SJSA1 (cell line): Measurements from ENCODE around the gene MBD6. TPM values are rescaled to one million over a fixed set of nuclear protein-coding genes. Genes with fewer than 3 reads are reported as not detected.
"Not testable (repeated sequence)": the region's sequence is repeated elsewhere in the genome, so short reads cannot be mapped to it uniquely, and the experiment has no call there.

Source experiments
- DNase-seq, 2 experiments: peaks; one replicate each; pipeline ENCODE4 v3.0.0-alpha.2; 2015 to 2020; ENCODE audit warnings: low spot score in 2 of 2, low read depth in 1 of 2
- H3K27ac ChIP-seq: fragments of 250-450 bp; sonication (Bioruptor Pico); 2 replicates; pipeline ENCODE4 v1.5.1; 2020; ENCODE audit warnings: mild to moderate bottlenecking, moderate library complexity
- H3K27me3 ChIP-seq: fragments of 250-450 bp; sonication (Bioruptor Pico); replicated peaks from 2 replicates; pipeline ENCODE4 v1.5.1; 2020; ENCODE audit warnings: mild to moderate bottlenecking, moderate library complexity
- H3K36me3 ChIP-seq: fragments of 250-450 bp; sonication (Bioruptor Pico); 2 replicates; pipeline ENCODE4 v1.5.1; 2020; ENCODE audit warnings: mild to moderate bottlenecking
- H3K4me1 ChIP-seq: fragments of 250-450 bp; sonication (Bioruptor Pico); replicated peaks from 2 replicates; pipeline ENCODE4 v1.6.1; 2021; ENCODE audit warnings: mild to moderate bottlenecking
- H3K4me3 ChIP-seq: fragments of 250-450 bp; sonication (Bioruptor Pico); 2 replicates; pipeline ENCODE4 v1.5.1; 2020; ENCODE audit warnings: mild to moderate bottlenecking
- H3K9me3 ChIP-seq: fragments of 250-450 bp; sonication (Bioruptor Pico); replicated peaks from 2 replicates; pipeline ENCODE4 v1.5.1; 2020; ENCODE audit warnings: mild to moderate bottlenecking
- total RNA-seq: library from RNA; depleted of rRNA; stranded (reverse); fragments of >200 nt; shearing (Covaris generic); gene quantifications from 2 replicates; pipeline ENCODE4 v1.2.3, GENCODE V29; 2014

Gene MBD6
- total RNA-seq, 1 experiment from 2014 or later: 70.5 TPM

DNA sequence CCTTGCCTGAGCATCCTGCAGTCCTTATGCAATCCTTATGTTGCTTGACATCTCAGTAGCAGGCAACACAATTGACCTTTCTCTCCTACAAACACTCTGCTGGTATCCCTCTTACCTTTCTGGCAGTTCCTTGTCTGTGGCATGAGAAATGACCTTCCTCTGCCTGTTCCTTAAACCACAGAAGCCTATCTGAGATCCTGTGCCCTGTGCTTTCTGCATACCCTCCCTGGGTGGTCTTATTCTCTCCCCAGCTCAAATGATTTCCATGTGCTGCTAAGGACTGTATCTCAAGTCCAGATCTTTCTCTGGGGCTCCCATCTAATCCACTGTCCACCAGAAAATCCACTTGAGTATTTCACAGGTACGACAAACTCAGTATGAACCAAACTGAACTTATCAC, 41.0 kb upstream of the MBD6 start:
- Histone ChIP-seq H3K27me3 (no peaks in the 10 kb centered on the region), H3K27ac (peak overlapping the region; percentile 4), H3K4me1 (peaks cover 74% of the 10 kb centered on the region), H3K36me3 (no peaks in the 10 kb centered on the region), H3K4me3 (no peak overlapping the region), H3K9me3 (no peaks in the 10 kb centered on the region)
- peak; percentile 99 to 100 for DNase-seq

DNA sequence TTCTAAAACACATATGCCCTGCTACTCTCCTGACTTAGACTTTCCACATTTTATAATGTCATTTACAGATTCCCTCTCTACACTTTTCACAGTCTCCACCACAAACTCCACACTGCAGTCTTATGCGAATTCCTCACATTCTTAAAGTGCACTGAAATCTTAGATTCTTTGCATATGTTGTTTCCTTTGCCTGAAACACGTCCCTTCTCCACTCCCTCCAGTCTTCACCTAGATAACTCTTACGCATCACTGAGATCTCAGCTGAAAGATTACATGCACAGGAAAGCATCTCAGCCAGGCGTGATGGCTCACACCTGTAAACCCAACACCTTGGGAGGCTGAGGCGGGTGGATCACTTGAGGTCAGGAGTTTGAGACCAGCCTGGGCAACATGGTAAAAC, 39.2 kb upstream of the MBD6 start:
- H3K27me3 ChIP-seq: no peaks in the 10 kb centered on the region
- peak; percentile 94 to 100 for DNase-seq

DNA sequence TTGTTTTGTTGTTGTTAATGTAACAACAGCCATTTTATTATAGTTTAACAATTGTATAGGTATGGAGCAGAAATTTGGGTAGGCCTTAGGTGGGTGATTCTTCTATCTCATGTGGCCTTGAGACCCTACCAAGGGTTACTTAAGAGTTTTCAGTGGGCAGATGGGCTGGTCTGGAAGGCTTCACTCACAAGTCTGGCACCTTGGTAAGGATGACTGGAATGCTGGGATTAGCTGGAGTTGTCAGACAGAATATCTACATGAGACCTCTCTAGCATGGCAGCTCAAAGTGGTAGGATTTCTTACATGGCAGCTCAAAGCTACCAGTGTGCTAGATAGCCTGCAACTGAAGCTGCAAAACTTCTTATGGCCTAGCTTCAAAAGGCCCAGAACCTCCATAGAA, 36.9 kb upstream of the MBD6 start:
- Histone ChIP-seq H3K4me3 (no peak overlapping the region), H3K27ac (no peak overlapping the region), H3K36me3 (peaks cover 27% of the 10 kb centered on the region), H3K9me3 (0 out of 2 replicates have a peak, but pooled peaks cover 3% of the 10 kb centered on the region), H3K4me1 (peaks cover 59% of the 10 kb centered on the region), H3K27me3 (no peaks in the 10 kb centered on the region)
- DNase-seq: peak in 1 of 2 experiments; percentile 88

More for the DNA sequence above, 39.2 kb upstream of the MBD6 start:
- Histone ChIP-seq H3K4me1 (peaks cover 67% of the 10 kb centered on the region), H3K9me3 (0 out of 2 replicates have a peak, but pooled peaks cover 3% of the 10 kb centered on the region), H3K4me3 (no peak overlapping the region), H3K36me3 (peaks cover 6% of the 10 kb centered on the region), H3K27ac (peak overlapping the region; percentile 31)

DNA sequence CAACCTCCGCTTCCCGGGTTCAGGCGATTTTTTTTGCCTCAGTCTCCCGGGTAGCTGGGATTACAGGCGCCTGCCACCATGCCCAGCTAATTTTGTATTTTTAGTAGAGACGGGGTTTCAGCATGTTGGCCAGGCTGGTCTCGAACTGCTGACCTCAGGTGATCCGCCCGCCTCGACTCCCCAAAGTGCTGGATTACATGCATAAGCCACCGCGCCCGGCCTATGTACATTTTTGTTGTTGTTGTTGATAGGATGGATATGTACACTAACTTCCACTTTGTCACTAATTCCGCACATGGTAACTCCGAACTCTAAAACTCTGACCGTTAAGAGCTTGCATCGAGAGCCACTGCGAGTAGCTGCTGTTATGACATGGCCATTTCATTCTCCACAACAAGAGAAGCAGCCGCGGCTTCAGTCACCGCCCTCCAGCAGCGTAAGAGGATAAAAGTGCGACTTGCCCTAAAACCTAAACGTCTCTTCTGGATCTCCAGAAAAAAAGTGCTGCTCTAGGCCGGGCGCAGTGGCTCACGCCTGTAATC, 35.5 kb upstream of the MBD6 start:
- Histone ChIP-seq H3K9me3 (0 out of 2 replicates have a peak, but pooled peaks cover 3% of the 10 kb centered on the region), H3K27ac (peak overlapping the region; percentile 4), H3K36me3 (peaks cover 42% of the 10 kb centered on the region), H3K4me3 (peak overlapping the region; percentile 67), H3K4me1 (peaks cover 45% of the 10 kb centered on the region), H3K27me3 (no peaks in the 10 kb centered on the region)
- peak in 1 of 2 experiments; percentile 95 for DNase-seq

DNA sequence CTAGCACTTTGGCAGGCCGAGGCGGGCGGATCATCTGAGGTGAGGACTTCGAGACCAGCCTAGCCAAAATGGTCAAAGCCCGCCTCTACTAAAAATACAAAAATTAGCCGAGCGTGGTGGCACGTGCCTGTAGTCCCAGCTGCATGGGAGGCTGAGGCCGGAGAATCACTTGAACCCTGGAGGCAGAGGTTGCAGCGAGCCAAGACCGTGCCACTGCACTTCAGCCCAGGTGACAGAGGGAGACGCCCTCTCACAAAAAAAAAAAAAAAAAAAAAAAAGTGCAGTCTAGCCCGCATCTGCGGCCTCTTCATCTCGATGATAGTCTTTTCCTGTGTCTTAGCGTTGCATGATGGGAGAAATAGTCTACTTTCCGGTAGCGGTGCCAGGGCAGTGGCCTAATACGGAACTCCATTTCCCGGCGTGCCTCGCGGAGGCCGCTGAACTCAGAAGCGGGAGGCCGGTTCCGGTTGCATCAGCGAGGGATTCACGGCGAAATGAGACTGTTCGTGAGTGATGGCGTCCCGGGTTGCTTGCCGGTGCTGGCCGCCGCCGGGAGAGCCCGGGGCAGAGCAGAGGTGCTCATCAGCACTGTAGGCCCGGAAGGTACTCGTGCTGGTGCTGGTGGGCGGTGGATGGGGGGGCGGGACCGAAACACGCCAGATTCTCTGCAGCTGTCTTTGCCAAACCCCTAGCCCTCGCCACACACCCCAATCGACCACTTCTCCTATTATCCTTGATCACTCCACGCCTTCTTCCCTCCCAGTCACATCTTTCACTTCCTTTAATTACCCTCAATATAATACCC, 34.8 kb upstream of the MBD6 start, which contains the start of gene MARS1:
Gene MARS1, plus strand, starts transcription at position 472 of the 805 bp plus-strand sequence. Its CDS starts 23 bp downstream, at position 495.
- Histone ChIP-seq H3K9me3 (peaks cover 3% of the 10 kb centered on the region; the same call in 1 of the 2 replicates), H3K4me1 (peaks cover 38% of the 10 kb centered on the region), H3K36me3 (peaks cover 48% of the 10 kb centered on the region), H3K27me3 (no peaks in the 10 kb centered on the region), H3K27ac (peak within 1 kb of the TSS; percentile 50), H3K4me3 (peak within 1 kb of the TSS; percentile 67)
- peak; percentile 100 for DNase-seq

DNA sequence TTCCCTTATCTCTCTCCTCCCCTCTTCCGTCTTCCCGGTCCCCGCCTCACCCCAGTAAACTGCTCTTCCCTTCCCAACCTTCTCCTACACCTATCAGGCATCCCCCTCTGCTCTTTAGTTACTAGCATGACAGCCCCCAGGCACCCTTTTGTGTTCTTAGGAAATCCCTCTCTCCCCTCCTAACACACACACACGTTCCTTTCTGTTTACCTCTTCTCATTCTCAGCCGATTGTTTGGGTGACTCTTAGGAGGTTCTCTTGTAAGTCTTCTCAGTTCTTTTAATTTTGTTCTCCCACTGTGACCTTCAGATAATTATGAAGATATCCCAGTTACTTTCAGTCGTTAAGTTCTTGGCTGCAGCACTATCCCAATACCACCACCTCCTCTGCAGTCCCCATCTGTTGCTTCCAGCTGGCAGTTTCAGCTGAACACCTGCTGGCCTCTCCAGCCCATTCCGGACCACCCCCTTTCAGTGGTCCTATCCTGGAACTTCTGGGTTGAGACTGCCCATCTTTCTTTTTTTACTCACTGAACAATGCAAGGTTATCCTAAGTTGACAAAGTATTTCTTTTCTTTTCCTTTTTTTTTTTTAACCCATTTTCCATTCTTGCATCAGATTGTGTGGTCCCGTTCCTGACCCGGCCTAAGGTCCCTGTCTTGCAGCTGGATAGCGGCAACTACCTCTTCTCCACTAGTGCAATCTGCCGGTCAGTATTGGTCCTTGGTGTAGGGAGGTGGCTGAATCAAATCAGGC, 34.0 kb upstream of the MBD6 start:
- H3K4me1 ChIP-seq: peaks cover 30% of the 10 kb centered on the region
- peak overlapping the region; percentile 67 for H3K4me3 ChIP-seq
- H3K36me3 ChIP-seq: peaks cover 51% of the 10 kb centered on the region
- peaks cover 3% of the 10 kb centered on the region; the same call in 1 of the 2 replicates for H3K9me3 ChIP-seq
- H3K27me3 ChIP-seq: no peaks in the 10 kb centered on the region
- DNase-seq: peak in 1 of 2 experiments; percentile 93
- peak overlapping the region; percentile 50 for H3K27ac ChIP-seq

DNA sequence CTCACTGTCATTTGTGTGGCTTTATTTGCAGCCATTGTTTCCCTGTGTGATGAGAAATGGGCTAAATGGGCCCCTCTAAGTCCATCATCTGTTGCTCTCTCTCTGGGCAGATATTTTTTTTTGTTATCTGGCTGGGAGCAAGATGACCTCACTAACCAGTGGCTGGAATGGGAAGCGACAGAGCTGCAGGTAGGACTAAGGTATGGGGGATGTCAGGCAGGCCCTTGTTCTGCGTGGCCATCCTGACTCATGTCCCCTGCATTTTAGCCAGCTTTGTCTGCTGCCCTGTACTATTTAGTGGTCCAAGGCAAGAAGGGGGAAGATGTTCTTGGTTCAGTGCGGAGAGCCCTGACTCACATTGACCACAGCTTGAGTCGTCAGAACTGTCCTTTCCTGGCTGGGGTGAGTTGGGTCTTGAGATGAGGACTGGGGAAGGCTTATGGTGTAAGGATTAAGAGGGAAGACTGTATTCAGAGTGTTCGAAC, 33.4 kb upstream of the MBD6 start:
- no peak overlapping the region for H3K27ac ChIP-seq
- H3K9me3 ChIP-seq: peaks cover 3% of the 10 kb centered on the region; the same call in 1 of the 2 replicates
- peaks cover 56% of the 10 kb centered on the region for H3K36me3 ChIP-seq
- H3K4me1 ChIP-seq: peaks cover 24% of the 10 kb centered on the region
- peak in 1 of 2 experiments; percentile 93 for DNase-seq
- H3K4me3 ChIP-seq: peak overlapping the region; percentile 67
- H3K27me3 ChIP-seq: no peaks in the 10 kb centered on the region

DNA sequence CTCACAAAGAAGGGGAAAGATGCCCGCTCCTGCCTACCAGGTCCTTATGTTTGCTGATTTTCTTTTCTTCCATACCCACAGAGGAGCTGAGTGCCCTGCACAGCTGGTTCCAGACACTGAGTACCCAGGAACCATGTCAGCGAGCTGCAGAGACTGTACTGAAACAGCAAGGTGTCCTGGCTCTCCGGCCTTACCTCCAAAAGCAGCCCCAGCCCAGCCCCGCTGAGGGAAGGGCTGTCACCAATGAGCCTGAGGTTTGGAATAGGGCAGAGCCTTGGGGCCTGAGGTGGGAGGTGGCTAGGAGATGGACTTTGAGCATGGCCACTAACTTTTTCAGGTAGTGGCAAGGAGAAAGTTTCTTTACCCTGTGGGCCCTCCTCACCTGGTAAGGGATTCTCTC, 32.5 kb upstream of the MBD6 start:
- Histone ChIP-seq H3K9me3 (peaks cover 3% of the 10 kb centered on the region; the same call in 1 of the 2 replicates), H3K4me3 (no peak overlapping the region), H3K27me3 (no peaks in the 10 kb centered on the region), H3K36me3 (peaks cover 65% of the 10 kb centered on the region), H3K27ac (no peak overlapping the region), H3K4me1 (peaks cover 19% of the 10 kb centered on the region)
- DNase-seq: peak in 1 of 2 experiments; percentile 95

DNA sequence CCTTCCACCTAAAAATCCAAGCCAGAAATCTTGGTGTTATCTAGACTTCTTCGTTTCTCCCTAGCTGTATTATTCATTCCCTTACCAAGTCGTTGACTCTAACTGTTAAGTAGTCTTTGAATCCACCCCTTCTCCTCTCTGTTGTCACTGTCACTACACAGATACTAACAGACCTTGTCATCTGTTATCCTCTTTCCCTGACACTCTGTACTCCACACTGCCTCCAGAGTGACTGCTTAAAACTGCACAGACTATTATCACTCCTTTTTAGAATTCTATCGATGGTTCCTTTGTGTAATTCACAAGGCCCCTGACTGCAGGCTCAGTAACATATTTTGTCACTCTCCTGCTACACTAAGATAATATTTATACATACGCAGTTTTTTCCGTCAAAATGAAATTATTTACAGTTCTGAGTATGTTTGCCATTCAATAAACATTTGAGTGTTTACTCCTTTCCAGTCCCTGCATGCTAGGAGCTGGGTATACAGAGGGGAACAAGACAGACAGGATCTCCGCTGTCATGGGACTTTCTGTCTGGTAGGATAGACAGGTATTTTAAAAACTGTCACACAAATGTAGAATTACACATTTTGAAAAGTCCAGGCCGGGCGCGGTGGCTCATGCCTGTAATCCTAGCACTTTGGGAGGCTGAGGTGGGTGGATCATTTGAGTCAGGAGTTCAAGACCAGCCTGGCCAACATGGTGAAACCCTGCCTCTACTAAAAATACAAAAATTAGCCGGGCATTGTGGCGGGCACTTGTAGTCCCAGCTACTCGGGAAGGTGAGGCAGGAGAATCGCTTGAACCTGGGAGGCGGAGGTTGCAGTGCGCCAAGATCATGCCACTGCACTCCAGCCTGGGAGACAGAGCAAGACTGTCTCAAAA, 31.0 kb upstream of the MBD6 start:
- Histone ChIP-seq H3K27ac (no peak overlapping the region), H3K9me3 (peaks cover 3% of the 10 kb centered on the region; the same call in 1 of the 2 replicates), H3K4me1 (peaks cover 19% of the 10 kb centered on the region), H3K36me3 (peaks cover 78% of the 10 kb centered on the region), H3K27me3 (no peaks in the 10 kb centered on the region), H3K4me3 (no peak overlapping the region)
- DNase-seq: peak; percentile 90 to 92

DNA sequence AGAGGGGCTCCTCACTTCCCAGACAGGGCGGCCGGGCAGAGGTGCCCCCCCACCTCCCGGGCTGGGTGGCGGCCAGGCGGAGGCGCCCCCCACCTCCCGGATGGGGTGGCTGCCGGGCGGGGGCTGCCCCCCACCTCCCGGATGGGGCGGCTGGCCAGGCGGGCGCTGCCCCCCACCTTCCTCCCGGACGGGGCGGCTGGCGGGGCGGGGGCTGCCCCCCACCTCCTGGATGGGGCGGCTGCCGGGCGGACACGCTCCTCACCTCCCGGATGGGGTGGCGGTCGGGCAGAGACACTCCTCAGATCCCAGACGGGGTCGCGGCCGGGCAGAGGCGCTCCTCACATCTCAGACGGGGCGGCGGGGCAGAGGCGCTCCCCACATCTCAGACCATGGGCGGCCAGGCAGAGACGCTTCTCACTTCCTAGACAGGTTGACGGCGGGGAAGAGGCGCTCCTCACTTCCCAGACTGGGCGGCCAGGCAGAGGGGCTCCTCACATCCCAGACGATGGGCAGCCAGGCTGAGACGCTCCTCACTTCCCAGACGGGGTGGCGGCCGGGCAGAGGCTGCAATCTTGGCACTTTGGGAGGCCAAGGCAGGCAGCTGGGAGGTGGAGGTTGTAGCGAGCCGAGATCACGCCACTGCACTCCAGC, 27.4 kb upstream of the MBD6 start:
- H3K27me3 ChIP-seq, H3K4me3 ChIP-seq, H3K27ac ChIP-seq, H3K9me3 ChIP-seq, H3K4me1 ChIP-seq: not testable (repeated sequence)
- DNase-seq: peak in 1 of 2 experiments; percentile 94
- peaks cover 91% of the 10 kb centered on the region for H3K36me3 ChIP-seq

DNA sequence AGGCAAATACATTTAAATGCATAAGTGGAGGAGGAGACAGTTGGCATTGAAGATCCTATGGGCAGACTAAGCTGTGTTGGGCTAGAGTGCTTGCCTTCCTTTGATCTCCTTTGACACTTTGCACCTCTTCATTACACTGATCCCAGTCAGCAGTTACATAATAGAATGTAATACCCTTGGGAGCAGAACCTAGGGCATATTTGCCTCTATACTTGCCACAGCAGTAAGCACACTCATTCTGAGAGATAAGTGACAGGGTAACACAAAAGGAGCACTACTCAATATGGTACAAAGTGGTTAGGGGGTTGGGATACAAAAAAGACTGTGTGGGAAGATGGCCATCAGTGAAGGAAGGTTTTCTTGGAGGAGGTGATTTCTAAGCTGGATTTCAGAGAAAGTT, 25.8 kb upstream of the MBD6 start:
- H3K36me3 ChIP-seq: peaks cover 92% of the 10 kb centered on the region
- H3K27ac ChIP-seq: no peak overlapping the region
- DNase-seq: peak in 1 of 2 experiments; percentile 76
- no peak overlapping the region for H3K4me3 ChIP-seq
- H3K27me3 ChIP-seq: no peaks in the 10 kb centered on the region
- H3K4me1 ChIP-seq: no peaks in the 10 kb centered on the region
- peaks cover 11% of the 10 kb centered on the region; the same call in 1 of the 2 replicates for H3K9me3 ChIP-seq
